Endothelial cell (in vitro differentiated cells): ENCODE measurements around the gene TRMT112. TPM values are rescaled to one million over a fixed set of nuclear protein-coding genes. Genes with fewer than 3 reads are reported as not detected.
A peak's percentile ranks its signal among the peaks of the same experiment; 100 is the strongest.

Source experiments
- DNase-seq: peaks from one replicate; pipeline ENCODE4 v3.0.0; 2021; ENCODE audit warnings: low spot score
- H3K27ac Mint-ChIP-seq: one replicate; pipeline ENCODE4 v1.8.0; 2021; ENCODE audit warnings: mixed read lengths, inconsistent platforms; ENCODE audit not compliant: unreplicated experiment
- H3K27me3 Mint-ChIP-seq: one replicate; pipeline ENCODE4 v1.8.0; 2021; ENCODE audit warnings: mild to moderate bottlenecking, moderate library complexity, mixed read lengths, inconsistent platforms; ENCODE audit not compliant: unreplicated experiment
- H3K36me3 Mint-ChIP-seq: one replicate; pipeline ENCODE4 v1.8.0; 2021; ENCODE audit warnings: mild to moderate bottlenecking, low read depth, mixed read lengths, inconsistent platforms; ENCODE audit not compliant: unreplicated experiment
- H3K4me1 Mint-ChIP-seq: one replicate; pipeline ENCODE4 v1.8.0; 2021; ENCODE audit warnings: mild to moderate bottlenecking, mixed read lengths, inconsistent platforms; ENCODE audit not compliant: unreplicated experiment
- H3K4me3 Mint-ChIP-seq: one replicate; pipeline ENCODE4 v1.8.0; 2021; ENCODE audit warnings: mild to moderate bottlenecking, mixed read lengths, inconsistent platforms; ENCODE audit not compliant: unreplicated experiment
- H3K9me3 Mint-ChIP-seq: one replicate; pipeline ENCODE4 v1.8.0; 2021; ENCODE audit warnings: mixed read lengths, inconsistent platforms; ENCODE audit not compliant: unreplicated experiment
- long read RNA-seq: library from polyadenylated mRNA; unstranded; transcript quantifications from one replicate; pipeline ENCODE4 v2.0.0, GENCODE V29; 2020; ENCODE audit not compliant: unreplicated experiment
- total RNA-seq: library from RNA; stranded (reverse); fragmentation: NEBNext Ultra II Directional; extraction: Animal tissue kit (Norgen Biotek cat#: 25700); gene quantifications from one replicate; pipeline ENCODE4 v1.2.1, GENCODE V29; 2021; ENCODE audit not compliant: unreplicated experiment
- TF ChIP-seq, protein P1 (sequence below): fragments of 200-600 bp; sonication (generic); IDR thresholded peaks from one replicate; pipeline ENCODE4 v1.5.0; 2021; ENCODE audit warnings: antibody characterized with exemption; ENCODE audit not compliant: unreplicated experiment

Gene TRMT112
- total RNA-seq, result 138 TPM
- long read RNA-seq, transcript TRMT112-206 (4 exons, 1,106 nt), result major isoform, 59 of 61 reads
- long read RNA-seq, partial matches to known transcripts, result 0 of 61 reads
- long read RNA-seq, other reads (novel, unspliced or antisense), result 0 of 61 reads

DNA sequence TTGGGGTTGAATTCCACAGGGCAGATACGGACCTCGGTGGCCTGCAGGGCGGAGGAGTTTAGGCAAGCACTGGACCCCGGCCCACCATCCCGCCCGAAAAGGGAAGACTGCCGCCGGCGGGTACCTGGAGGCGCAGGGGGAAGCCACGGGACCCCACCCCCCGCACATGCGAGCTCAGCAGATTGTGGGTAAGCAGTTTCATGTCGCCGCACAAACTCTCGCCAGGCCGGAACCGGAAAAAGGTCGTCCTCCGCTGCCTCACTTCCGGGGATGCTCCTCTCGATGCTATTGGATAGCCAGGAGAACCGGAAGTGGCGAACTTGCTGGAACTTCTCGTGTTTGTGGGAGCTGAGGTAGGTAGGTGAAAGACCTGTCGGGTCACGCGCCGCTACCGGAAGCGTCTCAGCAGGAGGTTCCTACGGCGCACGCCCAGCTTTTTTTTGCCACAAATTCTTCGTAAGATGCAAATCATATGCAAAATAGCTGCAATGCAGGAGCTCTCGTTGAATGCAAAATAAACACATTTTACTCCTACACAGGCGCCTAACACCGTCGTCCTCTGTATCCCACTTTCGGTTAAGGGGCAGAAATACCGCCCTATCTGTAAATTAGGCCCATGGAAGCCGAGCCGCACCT, at the start of gene TRMT112:
Gene TRMT112, minus strand, starts transcription at position 235 of the 636 bp plus-strand sequence. Its CDS starts 33 bp downstream, at position 202.
- peak within 1 kb of the TSS; percentile 92 for H3K27ac Mint-ChIP-seq
- H3K36me3 Mint-ChIP-seq, result peaks cover 34% of the 10 kb centered on the region
- H3K27me3 Mint-ChIP-seq, result peaks cover 22% of the 10 kb centered on the region
- no peaks in the 10 kb centered on the region for H3K9me3 Mint-ChIP-seq
- H3K4me1 Mint-ChIP-seq, result peaks cover 22% of the 10 kb centered on the region
- DNase-seq, result peak; percentile 79
- peak within 1 kb of the TSS; percentile 94 for H3K4me3 Mint-ChIP-seq
- TF ChIP-seq, protein P1, sequence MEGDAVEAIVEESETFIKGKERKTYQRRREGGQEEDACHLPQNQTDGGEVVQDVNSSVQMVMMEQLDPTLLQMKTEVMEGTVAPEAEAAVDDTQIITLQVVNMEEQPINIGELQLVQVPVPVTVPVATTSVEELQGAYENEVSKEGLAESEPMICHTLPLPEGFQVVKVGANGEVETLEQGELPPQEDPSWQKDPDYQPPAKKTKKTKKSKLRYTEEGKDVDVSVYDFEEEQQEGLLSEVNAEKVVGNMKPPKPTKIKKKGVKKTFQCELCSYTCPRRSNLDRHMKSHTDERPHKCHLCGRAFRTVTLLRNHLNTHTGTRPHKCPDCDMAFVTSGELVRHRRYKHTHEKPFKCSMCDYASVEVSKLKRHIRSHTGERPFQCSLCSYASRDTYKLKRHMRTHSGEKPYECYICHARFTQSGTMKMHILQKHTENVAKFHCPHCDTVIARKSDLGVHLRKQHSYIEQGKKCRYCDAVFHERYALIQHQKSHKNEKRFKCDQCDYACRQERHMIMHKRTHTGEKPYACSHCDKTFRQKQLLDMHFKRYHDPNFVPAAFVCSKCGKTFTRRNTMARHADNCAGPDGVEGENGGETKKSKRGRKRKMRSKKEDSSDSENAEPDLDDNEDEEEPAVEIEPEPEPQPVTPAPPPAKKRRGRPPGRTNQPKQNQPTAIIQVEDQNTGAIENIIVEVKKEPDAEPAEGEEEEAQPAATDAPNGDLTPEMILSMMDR, result no peak

DNA sequence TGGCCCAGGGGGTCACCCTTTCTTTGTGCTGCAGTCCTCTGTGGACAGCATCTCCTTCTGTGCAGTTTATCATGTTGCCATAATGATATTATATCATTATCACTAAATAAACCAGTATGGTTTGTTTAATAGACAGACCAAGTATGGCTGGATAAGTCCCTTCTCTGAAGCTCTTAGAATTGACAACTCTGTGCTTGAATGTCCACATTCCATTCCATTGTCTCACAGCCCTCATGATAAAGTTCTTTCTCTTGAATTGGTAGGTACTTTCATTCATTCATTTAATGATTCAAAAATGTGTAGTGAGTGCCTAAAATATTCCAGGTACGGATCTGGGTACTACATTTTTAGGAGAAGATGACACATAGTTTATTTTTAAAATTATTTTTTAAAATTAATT, 49.4 kb upstream of the TRMT112 start:
- DNase-seq, result no peak
- H3K4me1 Mint-ChIP-seq, result no peaks in the 10 kb centered on the region
- H3K27me3 Mint-ChIP-seq, result peaks cover 1% of the 10 kb centered on the region
- no peaks in the 10 kb centered on the region for H3K9me3 Mint-ChIP-seq
- no peak overlapping the region for H3K4me3 Mint-ChIP-seq
- no peak overlapping the region for H3K27ac Mint-ChIP-seq
- peaks cover 32% of the 10 kb centered on the region for H3K36me3 Mint-ChIP-seq
- TF ChIP-seq, protein P1, result no peak

DNA sequence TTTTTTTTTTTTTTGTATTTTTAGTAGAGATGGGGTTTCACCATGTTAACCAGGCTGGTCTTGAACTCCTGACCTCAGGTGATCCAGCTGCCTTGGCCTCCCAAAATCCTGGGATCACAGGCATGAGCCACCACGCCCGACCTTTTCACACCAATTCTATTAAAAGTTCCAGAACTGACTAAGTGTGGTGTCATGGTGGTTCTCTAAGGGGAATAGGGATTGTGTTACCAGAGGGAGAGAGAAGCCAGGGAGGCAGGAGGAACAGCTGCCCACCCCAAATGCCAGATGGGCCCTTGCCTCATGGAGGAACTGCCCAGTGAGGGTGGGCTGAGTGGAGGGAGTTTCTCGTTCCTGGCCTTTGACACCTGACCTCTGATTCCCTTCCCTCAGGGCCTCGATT, 47.6 kb upstream of the TRMT112 start:
- H3K9me3 Mint-ChIP-seq, result no peaks in the 10 kb centered on the region
- DNase-seq, result no peak
- peaks cover 9% of the 10 kb centered on the region for H3K27me3 Mint-ChIP-seq
- H3K4me1 Mint-ChIP-seq, result peaks cover 5% of the 10 kb centered on the region
- TF ChIP-seq, protein P1, result no peak
- peaks cover 30% of the 10 kb centered on the region for H3K36me3 Mint-ChIP-seq
- no peak overlapping the region for H3K27ac Mint-ChIP-seq
- no peak overlapping the region for H3K4me3 Mint-ChIP-seq

DNA sequence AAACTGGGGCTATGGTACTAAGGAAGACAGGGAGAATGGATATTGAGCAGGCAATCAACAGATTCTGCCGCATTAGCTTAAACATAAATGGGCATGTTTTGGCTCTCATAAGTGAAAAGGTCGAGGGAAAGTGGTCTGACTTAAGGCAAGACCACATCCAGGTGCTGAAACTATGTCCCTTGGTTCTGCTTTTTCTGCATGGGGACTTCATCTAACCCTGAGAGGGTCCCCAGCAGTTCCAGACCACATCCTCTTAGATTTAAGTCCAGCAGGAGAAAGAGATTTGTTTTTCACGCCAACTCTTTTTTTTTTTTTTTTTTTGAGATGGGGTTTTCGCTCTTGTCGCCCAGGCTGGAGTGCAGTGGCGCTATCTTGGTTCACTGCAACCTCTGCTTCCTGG, 47.1 kb upstream of the TRMT112 start:
- Mint-ChIP-seq H3K4me3 (no peak overlapping the region), H3K27me3 (peaks cover 9% of the 10 kb centered on the region), H3K27ac (no peak overlapping the region), H3K4me1 (peaks cover 9% of the 10 kb centered on the region), H3K9me3 (no peaks in the 10 kb centered on the region), H3K36me3 (peaks cover 28% of the 10 kb centered on the region)
- no peak for DNase-seq
- TF ChIP-seq, protein P1, result no peak

DNA sequence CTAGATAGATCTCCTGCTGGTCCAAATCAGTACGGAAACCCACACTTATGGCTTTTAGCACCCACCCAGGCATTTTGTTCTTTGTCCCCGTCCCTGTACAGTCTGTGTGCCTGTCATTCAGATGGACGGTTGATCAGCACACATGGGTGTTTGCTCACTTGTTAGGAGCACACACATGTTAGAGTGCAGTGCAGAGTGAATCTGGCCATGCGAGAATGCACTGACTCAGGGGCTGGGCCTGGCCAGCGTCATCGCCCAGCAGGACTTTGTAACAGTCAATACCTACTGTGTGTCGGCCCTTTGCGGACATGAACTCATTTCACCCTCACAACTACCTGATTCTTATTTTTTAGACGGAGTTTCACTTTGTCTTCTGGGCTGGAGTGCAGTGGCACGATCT, 45.0 kb upstream of the TRMT112 start:
- TF ChIP-seq, protein P1, result no peak
- Mint-ChIP-seq H3K9me3 (no peaks in the 10 kb centered on the region), H3K27me3 (peaks cover 8% of the 10 kb centered on the region), H3K36me3 (peaks cover 24% of the 10 kb centered on the region), H3K27ac (no peak overlapping the region), H3K4me3 (peak overlapping the region; percentile 2), H3K4me1 (peaks cover 10% of the 10 kb centered on the region)
- no peak for DNase-seq
